Sigmoid colon (tissue), 3 donors: ENCODE data around the gene NUP62.

ENCODE experiments used
- POLR2A ChIP-seq, 2 donors: fragments of 450-650 bp; IDR thresholded peaks; one replicate each; pipeline ENCODE4 v1.6.1; 2016; ENCODE audit warnings: antibody characterized with exemption in 2 of 2, mild to moderate bottlenecking in 2 of 2, moderate library complexity in 2 of 2
- TF ChIP-seq, protein P1 (sequence below), 4 experiments: fragments of 450-650 bp in 3 of 4; fragments of 200-600 bp in 1 of 4; IDR thresholded peaks; one replicate each; pipeline ENCODE4 v1.5.1; 2016 to 2019; ENCODE audit warnings: antibody characterized with exemption in 4 of 4, mild to moderate bottlenecking in 3 of 4, moderate library complexity in 2 of 4

DNA sequence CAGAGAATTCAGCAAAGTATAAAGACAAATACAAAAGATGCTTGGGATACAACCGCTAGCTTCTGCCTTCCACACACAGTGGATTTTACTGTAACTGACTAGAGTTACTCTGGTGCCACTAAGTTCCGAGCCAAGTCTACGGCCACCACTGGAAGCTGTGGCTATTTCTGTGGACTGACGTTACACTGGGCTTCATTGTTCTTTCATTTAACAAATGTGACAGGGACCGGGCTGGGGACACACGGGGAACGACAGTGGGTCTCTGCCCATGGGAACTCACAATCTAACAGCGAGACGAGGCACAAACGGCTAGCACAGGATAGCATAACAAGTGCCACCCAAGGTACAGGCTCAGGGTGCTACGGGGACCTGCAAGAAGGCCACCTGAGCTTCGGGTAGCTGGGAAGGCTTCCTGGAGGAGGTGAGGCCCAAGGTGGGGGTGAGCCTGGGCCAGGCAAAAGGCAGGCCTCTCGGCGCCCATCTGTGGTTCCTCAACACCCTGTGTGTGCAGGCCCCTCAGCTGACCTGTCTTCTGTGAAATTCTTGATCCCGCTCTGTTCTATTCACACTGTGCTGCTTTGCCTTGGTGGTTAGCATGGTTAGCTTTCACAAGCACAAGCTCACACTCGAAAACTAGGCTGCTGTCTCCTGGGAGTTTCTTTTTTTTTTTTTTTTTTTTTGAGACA lies 22.3 kb downstream of the NUP62 start:
- no peak for TF ChIP-seq POLR2A (IDR thresholded peaks at IDR 0.05)
- TF ChIP-seq, protein P1, sequence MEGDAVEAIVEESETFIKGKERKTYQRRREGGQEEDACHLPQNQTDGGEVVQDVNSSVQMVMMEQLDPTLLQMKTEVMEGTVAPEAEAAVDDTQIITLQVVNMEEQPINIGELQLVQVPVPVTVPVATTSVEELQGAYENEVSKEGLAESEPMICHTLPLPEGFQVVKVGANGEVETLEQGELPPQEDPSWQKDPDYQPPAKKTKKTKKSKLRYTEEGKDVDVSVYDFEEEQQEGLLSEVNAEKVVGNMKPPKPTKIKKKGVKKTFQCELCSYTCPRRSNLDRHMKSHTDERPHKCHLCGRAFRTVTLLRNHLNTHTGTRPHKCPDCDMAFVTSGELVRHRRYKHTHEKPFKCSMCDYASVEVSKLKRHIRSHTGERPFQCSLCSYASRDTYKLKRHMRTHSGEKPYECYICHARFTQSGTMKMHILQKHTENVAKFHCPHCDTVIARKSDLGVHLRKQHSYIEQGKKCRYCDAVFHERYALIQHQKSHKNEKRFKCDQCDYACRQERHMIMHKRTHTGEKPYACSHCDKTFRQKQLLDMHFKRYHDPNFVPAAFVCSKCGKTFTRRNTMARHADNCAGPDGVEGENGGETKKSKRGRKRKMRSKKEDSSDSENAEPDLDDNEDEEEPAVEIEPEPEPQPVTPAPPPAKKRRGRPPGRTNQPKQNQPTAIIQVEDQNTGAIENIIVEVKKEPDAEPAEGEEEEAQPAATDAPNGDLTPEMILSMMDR (IDR thresholded peaks at IDR 0.05), result no peak
